H9 (cell line): ENCODE measurements around the gene DNAJC10. TPM values are rescaled to one million over a fixed set of nuclear protein-coding genes. Genes with fewer than 3 reads are reported as not detected.

Experiments used
- DNase-seq: peaks from one replicate; pipeline ENCODE4 v3.0.0-alpha.2; 2017
- H2AFZ ChIP-seq: one replicate; pipeline ENCODE4 v1.6.1; 2013; ENCODE audit warnings: mild to moderate bottlenecking, low read length, control low read depth, moderate library complexity
- H2AK5ac ChIP-seq: 2 replicates; pipeline ENCODE4 v1.6.1; 2013; ENCODE audit warnings: low read length, control low read depth, mixed read lengths; ENCODE audit not compliant: insufficient read length
- H2BK120ac ChIP-seq: one replicate; pipeline ENCODE4 v1.6.1; 2013; ENCODE audit warnings: low read depth, mild to moderate bottlenecking, low read length, control low read depth, inconsistent platforms; ENCODE audit not compliant: poor library complexity, severe bottlenecking
- H2BK12ac ChIP-seq: 2 replicates; pipeline ENCODE4 v1.6.1; 2013; ENCODE audit warnings: low read length, control low read depth, mixed read lengths, low read depth; ENCODE audit not compliant: insufficient read length
- H2BK15ac ChIP-seq: 2 replicates; pipeline ENCODE4 v1.6.1; 2013; ENCODE audit warnings: low read depth, low read length, control low read depth
- H2BK20ac ChIP-seq: one replicate; pipeline ENCODE4 v1.6.1; 2013; ENCODE audit warnings: low read depth, mild to moderate bottlenecking, low read length, control low read depth, inconsistent platforms; ENCODE audit not compliant: poor library complexity, severe bottlenecking
- H2BK5ac ChIP-seq: 2 replicates; pipeline ENCODE4 v1.6.1; 2013; ENCODE audit warnings: low read length, control low read depth, mixed read lengths; ENCODE audit not compliant: insufficient read length
- H3K14ac ChIP-seq: 2 replicates; pipeline ENCODE4 v1.6.1; 2013; ENCODE audit warnings: low read length, control low read depth; ENCODE audit not compliant: insufficient read depth
- H3K18ac ChIP-seq: 2 replicates; pipeline ENCODE4 v1.6.1; 2013; ENCODE audit warnings: low read depth, mild to moderate bottlenecking, mixed read lengths, low read length, control low read depth; ENCODE audit not compliant: insufficient read length
- H3K23ac ChIP-seq: 2 replicates; pipeline ENCODE4 v1.6.1; 2013; ENCODE audit warnings: low read length, control low read depth, mixed read lengths, low read depth; ENCODE audit not compliant: insufficient read length
- H3K23me2 ChIP-seq: 2 replicates; pipeline ENCODE4 v1.6.1; 2013; ENCODE audit warnings: low read depth, mild to moderate bottlenecking, mixed read lengths, low read length, control low read depth; ENCODE audit not compliant: insufficient read length, poor library complexity, severe bottlenecking
- H3K27ac ChIP-seq: 2 replicates; pipeline ENCODE4 v1.5.1; 2013; ENCODE audit warnings: low read length, control low read depth, mixed read lengths, low read depth; ENCODE audit not compliant: insufficient read length
- H3K27me3 ChIP-seq: 2 replicates; pipeline ENCODE4 v1.6.1; 2013; ENCODE audit warnings: low read length, control low read depth, inconsistent platforms; ENCODE audit not compliant: insufficient read depth
- H3K4ac ChIP-seq: 2 replicates; pipeline ENCODE4 v1.6.1; 2013; ENCODE audit warnings: low read depth, mild to moderate bottlenecking, control low read depth, inconsistent platforms, low read length, moderate library complexity
- H3K4me1 ChIP-seq: 2 replicates; pipeline ENCODE4 v1.6.1; 2013; ENCODE audit warnings: low read length, control low read depth, inconsistent platforms; ENCODE audit not compliant: insufficient read depth
- H3K4me2 ChIP-seq: 2 replicates; pipeline ENCODE4 v1.6.1; 2013; ENCODE audit warnings: low read length, control low read depth, mixed read lengths; ENCODE audit not compliant: insufficient read length, insufficient read depth
- H3K56ac ChIP-seq: 2 replicates; pipeline ENCODE4 v1.6.1; 2013; ENCODE audit warnings: low read depth, mild to moderate bottlenecking, mixed read lengths, low read length, control low read depth; ENCODE audit not compliant: insufficient read length
- H3K79me1 ChIP-seq: 2 replicates; pipeline ENCODE4 v1.6.1; 2013; ENCODE audit warnings: low read depth, mild to moderate bottlenecking, moderate library complexity, low read length, control low read depth, inconsistent platforms; ENCODE audit not compliant: insufficient read depth, poor library complexity, severe bottlenecking
- H3K79me2 ChIP-seq: 2 replicates; pipeline ENCODE4 v1.6.1; 2013; ENCODE audit warnings: low read length, control low read depth, inconsistent platforms; ENCODE audit not compliant: insufficient read depth
- H3K9ac ChIP-seq: 2 replicates; pipeline ENCODE4 v1.6.1; 2013; ENCODE audit warnings: low read length, control low read depth, mixed read lengths; ENCODE audit not compliant: insufficient read length; ENCODE audit errors: extremely low read depth
- H3K9me3 ChIP-seq: one replicate; pipeline ENCODE4 v1.6.1; 2013; ENCODE audit warnings: low read depth, low read length, inconsistent platforms; ENCODE audit not compliant: control insufficient read depth
- H3T11ph ChIP-seq: one replicate; pipeline ENCODE4 v1.6.1; 2013; ENCODE audit warnings: mild to moderate bottlenecking, low read length, control low read depth, inconsistent platforms
- H4K20me1 ChIP-seq: one replicate; pipeline ENCODE4 v1.6.1; 2013; ENCODE audit not compliant: control insufficient read depth, insufficient read length, insufficient read depth
- H4K5ac ChIP-seq: 2 replicates; pipeline ENCODE4 v1.6.1; 2013; ENCODE audit warnings: low read depth, mild to moderate bottlenecking, mixed read lengths, low read length, control low read depth; ENCODE audit not compliant: insufficient read length
- H4K8ac ChIP-seq: replicated peaks from 2 replicates; pipeline ENCODE4 v1.6.1; 2013; ENCODE audit warnings: low read length, control low read depth, mixed read lengths, low read depth; ENCODE audit not compliant: insufficient read length
- H4K91ac ChIP-seq: 2 replicates; pipeline ENCODE4 v1.6.1; 2013; ENCODE audit warnings: low read depth, mild to moderate bottlenecking, moderate library complexity, mixed read lengths, low read length, control low read depth; ENCODE audit not compliant: insufficient read length
- H3K27ac Mint-ChIP-seq, 3 experiments: 2 replicates in 2 of 3; 3 replicates in 1 of 3; pipeline ENCODE4 v1.8.0; 2020 to 2021; ENCODE audit warnings: mixed read lengths in 3 of 3, mild to moderate bottlenecking in 1 of 3, moderate library complexity in 1 of 3
- H3K27me3 Mint-ChIP-seq: 2 replicates; pipeline ENCODE4 v1.8.0; 2021; ENCODE audit warnings: low read depth, mild to moderate bottlenecking, moderate library complexity, mixed read lengths
- H3K36me3 Mint-ChIP-seq, 3 experiments: 2 replicates in 2 of 3; 3 replicates in 1 of 3; pipeline ENCODE4 v1.8.0; 2020 to 2021; ENCODE audit warnings: low read depth in 3 of 3, mixed read lengths in 3 of 3; ENCODE audit not compliant: insufficient read depth in 1 of 3
- H3K4me1 Mint-ChIP-seq, 2 experiments: 2 replicates each; pipeline ENCODE4 v1.8.0; 2020; ENCODE audit warnings: mixed read lengths in 2 of 2
- H3K4me3 Mint-ChIP-seq, 2 experiments: 2 replicates in 1 of 2; 3 replicates in 1 of 2; pipeline ENCODE4 v1.8.0; 2020 to 2021; ENCODE audit warnings: mild to moderate bottlenecking in 2 of 2, mixed read lengths in 2 of 2, moderate library complexity in 1 of 2
- H3K9me3 Mint-ChIP-seq, 2 experiments: 2 replicates in 1 of 2; 3 replicates in 1 of 2; pipeline ENCODE4 v1.8.0; 2020; ENCODE audit warnings: mild to moderate bottlenecking in 2 of 2, mixed read lengths in 2 of 2, moderate library complexity in 1 of 2
- CTCF ChIP-seq: fragments of 200-600 bp; sonication (generic); conservative IDR thresholded peaks from 3 replicates; pipeline ENCODE4 v1.8.0; 2021; ENCODE audit warnings: antibody characterized with exemption, mild to moderate bottlenecking
- WGBS: extraction: QIAGEN DNeasy Blood & Tissue Kit; methylation state at CpG from one replicate; pipeline ENCODE4 v1.1.7; 2013; ENCODE audit warnings: missing lambda C conversion rate, low lambda C conversion rate, mixed read lengths; ENCODE audit not compliant: insufficient read length; ENCODE audit errors: extremely low coverage; 5-methylcytosine and 5-hydroxymethylcytosine counted together
- total RNA-seq: library from RNA; stranded (reverse); gene quantifications from 2 replicates; pipeline ENCODE4 v1.2.1, GENCODE V29; 2021

Gene DNAJC10
- total RNA-seq, 1 experiment from 2014 or later, result 129 TPM

GRCh38 chr2:182666674-182667314 lies 49.3 kb upstream of the DNAJC10 start:
- no peak overlapping the region for H2AFZ ChIP-seq
- Mint-ChIP-seq H3K4me1 (no peaks in the 10 kb centered on the region; a peak in 2 of 4 replicates), H3K27ac (peak overlapping the region in 1 of 3 experiments; percentile 53; a peak in 1 of 7 replicates), H3K4me3 (no peak overlapping the region), H3K27me3 (no peaks in the 10 kb centered on the region; the same call in 1 of the 2 replicates), H3K9me3 (no peaks in the 10 kb centered on the region), H3K36me3 (no peaks in the 10 kb centered on the region)
- no peaks in the 10 kb centered on the region for H3K79me2 ChIP-seq
- no peak for DNase-seq
- no peak overlapping the region for H3K56ac ChIP-seq
- no peak overlapping the region for H4K91ac ChIP-seq
- no peaks in the 10 kb centered on the region for H3K27me3 ChIP-seq
- H3K27ac ChIP-seq, result no peak overlapping the region
- H2BK20ac ChIP-seq, result no peak overlapping the region
- no peaks in the 10 kb centered on the region for H3K79me1 ChIP-seq
- H3K23ac ChIP-seq, result no peak overlapping the region
- no peak overlapping the region for H4K8ac ChIP-seq
- H2BK120ac ChIP-seq, result no peak overlapping the region
- H3K4ac ChIP-seq, result no peak overlapping the region
- no peak overlapping the region for H3K4me2 ChIP-seq
- no peak overlapping the region for H2AK5ac ChIP-seq
- H4K20me1 ChIP-seq, result no peaks in the 10 kb centered on the region
- peak; percentile 73 for TF ChIP-seq CTCF
- H4K5ac ChIP-seq, result no peak overlapping the region
- no peak overlapping the region for H2BK5ac ChIP-seq
- no peak overlapping the region for H3T11ph ChIP-seq
- H3K4me1 ChIP-seq, result no peaks in the 10 kb centered on the region
- no peak overlapping the region for H2BK15ac ChIP-seq
- H3K23me2 ChIP-seq, result no peaks in the 10 kb centered on the region
- H3K9ac ChIP-seq, result no peak overlapping the region
- no peak overlapping the region for H2BK12ac ChIP-seq
- no peak overlapping the region for H3K14ac ChIP-seq
- WGBS, result no CpG with 5 or more reads among the region's 1 CpG
- no peaks in the 10 kb centered on the region for H3K9me3 ChIP-seq
- no peak overlapping the region for H3K18ac ChIP-seq
